ENCODE results near the gene ITGA3.

ITGA3 gene

GRCh38 chr17:50133028-50133768, 77.3 kb downstream of the ITGA3 start:
- TF ChIP-seq POLR2AphosphoS5 (IDR thresholded peaks at IDR 0.05; ENCODE audit: low read depth, low read length) (0 out of 2 replicates have a peak, but pooled peaks have one; percentile 21), POLR2A (IDR thresholded peaks at IDR 0.05; ENCODE audit: low read depth, low read length) (no peak)
- DNase-seq (ENCODE audit: insufficient read length, low spot score) (no peak), FAIRE-seq (no peak)

- DNase-seq (ENCODE audit: insufficient read length, low spot score) (no peak), FAIRE-seq (no peak)
Observed at GRCh38 chr17:50133769-50134099, 77.8 kb downstream of the ITGA3 start.

GRCh38 chr17:50134206-50135110, 78.5 kb downstream of the ITGA3 start:
- DNase-seq (ENCODE audit: insufficient read length, low spot score) = no peak
- TF ChIP-seq SPI1 (IDR thresholded peaks at IDR 0.05; ENCODE audit: low read depth, low read length) (no peak), POU2F2 (IDR thresholded peaks at IDR 0.05; ENCODE audit: low read depth, low read length) (no peak), TAF1 (IDR thresholded peaks at IDR 0.05; ENCODE audit: low read depth, low read length) (no peak), POLR2AphosphoS5 (IDR thresholded peaks at IDR 0.05; ENCODE audit: low read depth, low read length) (0 out of 2 replicates have a peak, but pooled peaks have one; percentile 35), PAX5 (IDR thresholded peaks at IDR 0.05; ENCODE audit: insufficient read depth, low read length, severe bottlenecking) (no peak), POLR2A (IDR thresholded peaks at IDR 0.05; ENCODE audit: low read depth, low read length) (no peak)
- no peak for FAIRE-seq

More at GRCh38 chr17:50133769-50134099, 77.8 kb downstream of the ITGA3 start:
- TF ChIP-seq POLR2AphosphoS5 (IDR thresholded peaks at IDR 0.05; ENCODE audit: low read depth, low read length) (no peak), PAX5 (IDR thresholded peaks at IDR 0.05; ENCODE audit: insufficient read depth, low read length, severe bottlenecking) (no peak), POLR2A (IDR thresholded peaks at IDR 0.05; ENCODE audit: low read depth, low read length) (no peak), TAF1 (IDR thresholded peaks at IDR 0.05; ENCODE audit: low read depth, low read length) (no peak), SPI1 (IDR thresholded peaks at IDR 0.05; ENCODE audit: low read depth, low read length) (no peak)

- TF ChIP-seq POLR2AphosphoS5 (IDR thresholded peaks at IDR 0.05; ENCODE audit: low read depth, low read length) = no peak
- no peak for TF ChIP-seq POU2F2 (IDR thresholded peaks at IDR 0.05; ENCODE audit: low read depth, low read length)
- no peak for TF ChIP-seq SPI1 (IDR thresholded peaks at IDR 0.05; ENCODE audit: low read depth, low read length)
- no peak for TF ChIP-seq POLR2A (IDR thresholded peaks at IDR 0.05; ENCODE audit: low read depth, low read length)
- no peak for TF ChIP-seq PAX5 (IDR thresholded peaks at IDR 0.05; ENCODE audit: insufficient read depth, low read length, severe bottlenecking)
- TF ChIP-seq TAF1 (IDR thresholded peaks at IDR 0.05; ENCODE audit: low read depth, low read length) = no peak
- DNase-seq (ENCODE audit: insufficient read length, low spot score) (no peak), FAIRE-seq (no peak)
Observed at GRCh38 chr17:50135316-50136095, 79.6 kb downstream of the ITGA3 start.

- FAIRE-seq (no peak), DNase-seq (ENCODE audit: insufficient read length, low spot score) (no peak)
- TF ChIP-seq POLR2A (IDR thresholded peaks at IDR 0.05; ENCODE audit: low read depth, low read length) (no peak), PAX5 (IDR thresholded peaks at IDR 0.05; ENCODE audit: insufficient read depth, low read length, severe bottlenecking) (no peak), SPI1 (IDR thresholded peaks at IDR 0.05; ENCODE audit: low read depth, low read length) (no peak), POU2F2 (IDR thresholded peaks at IDR 0.05; ENCODE audit: low read depth, low read length) (no peak), TAF1 (IDR thresholded peaks at IDR 0.05; ENCODE audit: low read depth, low read length) (no peak), POLR2AphosphoS5 (IDR thresholded peaks at IDR 0.05; ENCODE audit: low read depth, low read length) (no peak)
Observed at GRCh38 chr17:50136096-50136687, 80.3 kb downstream of the ITGA3 start.

- TF ChIP-seq PAX5 (IDR thresholded peaks at IDR 0.05; ENCODE audit: insufficient read depth, low read length, severe bottlenecking) (no peak), SPI1 (IDR thresholded peaks at IDR 0.05; ENCODE audit: low read depth, low read length) (no peak), POLR2A (IDR thresholded peaks at IDR 0.05; ENCODE audit: low read depth, low read length) (no peak), POLR2AphosphoS5 (IDR thresholded peaks at IDR 0.05; ENCODE audit: low read depth, low read length) (no peak), TAF1 (IDR thresholded peaks at IDR 0.05; ENCODE audit: low read depth, low read length) (no peak), POU2F2 (IDR thresholded peaks at IDR 0.05; ENCODE audit: low read depth, low read length) (no peak)
- no peak for DNase-seq (ENCODE audit: insufficient read length, low spot score)
- no peak for FAIRE-seq
Observed at GRCh38 chr17:50137042-50137441, 81.1 kb downstream of the ITGA3 start.

GRCh38 chr17:50139185-50139783, 83.4 kb downstream of the ITGA3 start:
- DNase-seq (ENCODE audit: insufficient read length, low spot score) (no peak), FAIRE-seq (peak; percentile 13)
- TF ChIP-seq POLR2AphosphoS5 (IDR thresholded peaks at IDR 0.05; ENCODE audit: low read depth, low read length) (no peak), TAF1 (IDR thresholded peaks at IDR 0.05; ENCODE audit: low read depth, low read length) (no peak), POU2F2 (IDR thresholded peaks at IDR 0.05; ENCODE audit: low read depth, low read length) (no peak), SPI1 (IDR thresholded peaks at IDR 0.05; ENCODE audit: low read depth, low read length) (no peak), POLR2A (IDR thresholded peaks at IDR 0.05; ENCODE audit: low read depth, low read length) (no peak)

Data from GM12891 (cell line).